GM18505 (cell line): ENCODE data around the gene PTPRN2.

Source experiments
- ATAC-seq: cut with Tn5 transposase; IDR thresholded peaks from one replicate; pipeline ENCODE4 v1.9.1; 2021; ENCODE audit not compliant: unreplicated experiment
- POLR2A ChIP-seq: IDR thresholded peaks from 4 replicates; pipeline ENCODE4 v1.6.1; 2011; ENCODE audit warnings: borderline replicate concordance; ENCODE audit not compliant: insufficient read depth, insufficient read length; ENCODE audit errors: extremely low read depth

PTPRN2 gene

GRCh38 chr7:158064631-158065030 is 523.0 kb downstream of the PTPRN2 start:
- ATAC-seq, result no peak
- TF ChIP-seq POLR2A, result no peak

DNA sequence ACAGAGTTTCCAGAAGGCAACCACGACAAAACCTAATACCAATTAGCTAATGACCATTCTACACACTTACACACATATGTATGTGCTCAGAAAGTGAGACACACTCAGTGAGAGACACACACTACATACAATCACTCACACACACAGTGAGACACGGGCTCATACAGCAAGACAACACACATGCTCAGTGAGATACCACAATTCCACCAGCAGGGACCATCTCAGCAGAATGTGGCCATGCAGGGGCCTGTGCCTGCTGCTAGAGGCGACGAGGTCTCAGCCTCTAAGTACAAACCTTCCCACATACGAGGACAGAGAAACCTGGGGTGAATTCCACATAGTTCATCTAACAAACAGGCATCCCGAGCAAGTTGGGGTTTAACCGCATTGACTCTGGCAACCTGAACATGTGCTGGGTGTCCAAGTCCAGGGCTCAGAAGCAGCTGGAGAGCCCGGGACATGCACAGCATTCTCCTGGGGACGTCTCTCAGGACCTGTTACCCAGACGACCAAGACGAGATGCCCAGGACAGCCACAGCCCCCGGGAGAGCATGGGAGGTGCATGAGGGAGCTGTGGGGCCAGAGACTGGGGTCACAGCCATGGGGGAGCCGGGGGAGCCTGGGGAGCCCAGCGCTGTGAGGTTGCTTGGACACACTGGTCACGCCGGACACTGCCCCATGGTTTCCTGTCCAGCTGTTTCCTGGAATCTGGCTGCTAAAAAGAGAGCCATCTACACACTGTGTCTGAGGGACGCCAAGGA is 523.6 kb downstream of the PTPRN2 start:
- no peak for TF ChIP-seq POLR2A
- ATAC-seq, result no peak

DNA sequence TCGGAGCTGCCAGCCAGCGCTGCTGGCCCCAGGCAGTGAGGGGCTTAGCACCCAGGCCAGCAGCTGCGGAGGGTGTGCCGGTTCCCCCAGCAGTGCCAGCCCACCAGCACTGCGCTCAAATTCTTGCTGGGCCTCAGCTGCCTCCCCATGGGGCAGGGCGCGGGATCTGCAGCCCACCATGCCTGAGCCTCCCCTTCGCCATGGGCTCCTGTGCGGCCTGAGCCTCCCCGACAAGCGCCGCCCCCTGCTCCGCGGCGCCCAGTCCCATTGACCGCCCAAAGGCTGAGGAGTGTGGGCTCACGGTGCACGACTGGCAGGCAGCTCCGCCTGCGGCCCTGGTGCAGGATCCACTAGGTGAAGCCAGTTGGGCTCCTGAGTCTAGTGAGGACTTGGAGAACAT is 525.0 kb downstream of the PTPRN2 start:
- ATAC-seq, result no peak
- no peak for TF ChIP-seq POLR2A

- ATAC-seq, result no peak
- no peak for TF ChIP-seq POLR2A
These were observed 525.6 kb downstream of the PTPRN2 start for GRCh38 chr7:158061884-158062656.

DNA sequence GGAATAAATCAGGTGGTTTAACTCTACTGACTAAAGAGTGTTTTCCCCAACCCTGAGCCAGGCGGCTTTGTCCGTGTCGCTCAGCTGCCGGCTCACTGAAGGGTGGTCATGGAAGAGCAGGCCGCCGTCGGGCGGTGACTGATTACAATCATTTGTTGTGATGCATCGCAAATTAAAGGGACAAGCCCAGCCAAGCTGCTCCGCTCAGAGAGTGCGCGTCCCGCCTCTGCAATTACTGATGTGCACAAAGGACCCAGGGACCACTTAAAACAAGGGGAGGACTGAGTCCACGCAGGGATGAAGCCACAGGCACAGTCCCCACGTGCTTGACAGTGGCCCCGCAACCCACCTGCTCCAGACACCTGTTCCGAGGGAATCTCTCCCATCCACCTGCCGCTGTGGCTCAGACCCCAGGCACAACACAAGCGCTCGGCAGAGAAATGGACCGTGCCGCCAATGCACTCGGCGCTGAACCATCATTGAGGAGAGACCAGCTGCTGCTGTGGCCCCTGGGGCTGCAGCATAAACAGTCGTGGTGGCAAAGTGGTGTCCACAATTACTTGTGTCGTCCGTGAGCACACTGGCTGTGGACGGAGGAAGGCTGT is 526.5 kb downstream of the PTPRN2 start:
- TF ChIP-seq POLR2A, result no peak
- no peak for ATAC-seq

DNA sequence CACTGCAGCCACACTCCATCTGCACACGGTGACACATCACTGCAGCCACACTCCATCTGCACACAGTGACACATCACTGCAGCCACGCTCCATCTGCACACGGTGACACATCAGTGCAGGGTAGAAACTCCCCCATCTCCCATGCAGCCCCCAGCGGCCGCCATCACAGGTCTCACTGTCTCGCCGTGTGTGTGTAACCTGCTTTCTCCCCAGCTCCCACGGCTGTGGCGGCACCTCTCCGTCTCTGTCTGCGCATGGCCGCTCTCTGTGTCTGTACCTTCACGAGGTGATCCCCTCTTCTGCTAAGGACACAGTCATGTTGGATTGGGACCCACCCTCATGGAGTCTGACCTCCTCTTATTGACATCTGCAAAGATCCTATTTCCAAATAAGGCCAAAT is 527.4 kb downstream of the PTPRN2 start:
- ATAC-seq, result no peak
- TF ChIP-seq POLR2A, result no peak

- ATAC-seq, result no peak
- no peak for TF ChIP-seq POLR2A
These were observed 530.2 kb downstream of the PTPRN2 start for GRCh38 chr7:158057446-158057845.

- ATAC-seq, result no peak
- TF ChIP-seq POLR2A, result no peak
These were observed 530.9 kb downstream of the PTPRN2 start for GRCh38 chr7:158056761-158057160.

DNA sequence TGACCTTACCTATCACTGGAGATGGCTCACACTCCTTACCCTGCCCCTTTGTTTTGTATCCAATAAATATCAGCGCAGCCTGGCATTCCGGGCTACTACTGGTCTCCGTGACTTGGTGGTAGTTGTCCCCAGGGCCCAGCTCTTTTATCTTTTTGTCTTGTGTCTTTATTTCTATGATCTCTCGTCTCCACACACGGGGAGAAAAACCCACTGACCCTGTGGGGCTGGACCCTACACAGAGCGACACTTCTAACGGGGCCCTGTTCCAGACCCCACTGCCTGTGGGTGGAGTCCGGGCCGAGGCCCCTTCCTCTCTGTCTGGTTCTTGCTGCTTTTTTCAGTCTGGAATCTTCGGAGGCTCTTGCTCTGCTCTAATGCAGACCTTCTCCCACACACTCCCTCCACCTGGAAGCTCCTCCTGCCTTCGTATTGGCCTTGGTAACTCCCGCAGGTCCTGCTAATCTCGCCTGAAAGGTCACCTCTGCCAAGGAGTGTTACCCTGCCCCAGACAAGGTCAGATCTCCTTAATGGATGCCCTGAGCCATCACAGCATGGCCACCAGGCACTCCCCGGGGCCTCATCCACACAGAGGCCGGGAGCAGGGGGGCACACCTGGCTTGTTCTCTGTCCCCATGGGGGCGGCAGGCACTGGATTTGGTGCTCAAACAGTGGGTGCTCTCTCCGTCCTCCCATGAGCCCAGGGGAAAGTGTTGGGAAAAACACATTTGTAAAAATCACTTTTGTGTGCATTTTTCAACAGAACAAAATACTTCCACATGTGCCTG is 531.7 kb downstream of the PTPRN2 start:
- TF ChIP-seq POLR2A, result no peak

GRCh38 chr7:158054611-158055010 is 533.0 kb downstream of the PTPRN2 start:
- TF ChIP-seq POLR2A, result no peak
- ATAC-seq, result no peak

More for the DNA sequence above, 531.7 kb downstream of the PTPRN2 start:
- no peak for ATAC-seq

DNA sequence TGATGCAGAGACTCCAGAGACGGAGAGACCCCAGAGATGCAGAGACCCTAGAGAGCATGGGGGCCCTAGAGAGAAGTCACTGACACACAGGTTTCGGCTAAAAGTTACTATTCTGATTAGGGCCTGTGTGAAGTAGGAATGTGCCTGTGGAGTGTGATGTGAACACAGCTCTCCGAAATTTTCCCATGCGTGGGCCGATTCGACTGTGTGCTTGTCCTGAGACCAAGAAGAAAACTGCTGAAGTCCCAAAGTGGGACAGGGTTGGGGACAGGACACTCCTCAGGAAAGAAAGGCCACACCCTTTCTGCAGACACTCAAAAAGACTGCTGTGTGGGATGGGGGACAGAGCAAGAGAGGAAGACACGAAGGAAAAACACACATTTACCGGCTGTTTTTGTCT is 533.5 kb downstream of the PTPRN2 start:
- TF ChIP-seq POLR2A, result no peak
- no peak for ATAC-seq

DNA sequence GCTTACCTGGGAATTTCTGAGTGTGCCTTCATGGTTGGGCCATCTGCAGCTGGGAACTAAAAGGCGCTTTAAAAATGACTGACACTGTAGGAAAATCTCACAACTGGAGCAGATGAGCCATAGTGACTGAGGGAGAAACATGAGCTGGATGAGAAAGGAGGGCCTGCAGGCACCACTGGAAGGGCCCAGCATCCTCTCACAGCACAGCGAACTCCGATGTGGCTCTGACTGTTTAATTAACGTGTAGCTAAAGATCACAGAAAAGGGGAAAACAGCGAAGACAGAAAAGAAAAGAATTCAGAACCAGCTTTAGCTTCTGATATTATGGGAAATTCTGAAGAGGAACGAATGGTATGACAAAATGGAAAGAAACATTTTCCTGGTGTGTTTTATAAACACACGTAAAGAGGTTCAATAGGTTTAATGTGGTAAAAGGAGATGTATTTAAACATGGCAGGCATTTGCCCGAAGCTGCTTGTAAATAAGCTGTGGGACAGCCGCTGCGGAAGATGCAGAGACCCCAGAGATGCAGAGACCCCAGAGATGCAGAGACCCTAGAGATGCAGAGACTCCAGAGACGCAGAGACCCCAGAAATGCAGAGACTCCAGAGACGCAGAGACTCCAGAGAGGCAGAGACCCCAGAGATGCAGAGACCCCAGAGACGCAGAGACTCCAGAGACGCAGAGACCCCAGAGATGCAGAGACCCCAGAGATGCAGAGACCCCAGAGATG is 534.3 kb downstream of the PTPRN2 start:
- TF ChIP-seq POLR2A, result no peak
- ATAC-seq, result no peak
